ENCODE data around the gene MTA2.
"Not testable (repeated sequence)": the region's sequence is repeated elsewhere in the genome, so short reads cannot be mapped to it uniquely, and the experiment has no call there.

MTA2 gene

GRCh38 chr11:62565100-62565802 lies 36.4 kb downstream of the MTA2 start:
- DNase-seq: no peak

GRCh38 chr11:62561677-62562230 lies 39.9 kb downstream of the MTA2 start:
- DNase-seq: not testable (repeated sequence)

DNA sequence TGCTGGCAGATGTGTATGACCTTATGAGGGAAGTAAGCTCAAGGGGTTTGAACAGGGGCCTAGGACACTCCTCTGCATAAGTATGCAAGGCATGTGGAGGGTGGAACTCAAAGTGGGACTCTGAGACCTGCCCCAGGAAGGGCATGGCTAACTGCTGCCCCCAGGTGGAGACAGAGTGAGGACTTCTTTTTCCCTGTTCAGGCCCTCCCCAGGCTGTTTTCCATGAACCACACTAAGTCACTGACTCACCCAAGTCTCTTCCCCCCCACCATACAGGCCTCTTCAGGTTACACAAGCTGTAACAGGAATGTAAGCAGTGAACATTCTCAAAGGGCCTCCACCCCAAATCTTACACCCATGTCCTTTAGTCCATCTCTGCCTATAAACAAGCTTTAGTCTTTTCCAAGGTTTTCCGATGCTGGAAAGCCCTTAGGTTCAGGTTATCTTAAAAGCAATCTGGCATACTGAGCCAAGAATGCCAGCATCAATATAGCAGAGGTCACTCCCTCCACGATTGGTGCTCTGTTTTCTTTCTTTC lies 41.0 kb downstream of the MTA2 start:
- DNase-seq: peak; percentile 88

DNA sequence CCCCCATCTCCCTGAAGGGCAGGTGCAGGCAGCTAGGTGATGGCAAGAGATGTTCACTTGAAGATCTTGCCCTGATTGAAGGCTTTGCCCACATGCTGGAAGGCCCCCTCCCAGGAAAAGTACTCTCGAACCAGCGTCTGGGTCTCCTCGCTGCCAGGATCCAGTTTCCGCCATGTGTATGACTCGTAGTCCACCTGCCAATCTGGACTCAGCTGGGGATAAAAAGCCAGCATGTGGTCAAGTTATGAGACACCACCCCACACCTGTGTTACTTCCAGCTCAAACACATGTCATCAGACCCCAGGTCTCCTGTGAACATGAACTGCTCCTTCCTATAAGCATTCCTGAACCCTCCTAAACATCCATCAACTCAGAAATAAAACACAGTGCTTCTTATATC lies 42.0 kb downstream of the MTA2 start:
- not testable (repeated sequence) for DNase-seq

DNA sequence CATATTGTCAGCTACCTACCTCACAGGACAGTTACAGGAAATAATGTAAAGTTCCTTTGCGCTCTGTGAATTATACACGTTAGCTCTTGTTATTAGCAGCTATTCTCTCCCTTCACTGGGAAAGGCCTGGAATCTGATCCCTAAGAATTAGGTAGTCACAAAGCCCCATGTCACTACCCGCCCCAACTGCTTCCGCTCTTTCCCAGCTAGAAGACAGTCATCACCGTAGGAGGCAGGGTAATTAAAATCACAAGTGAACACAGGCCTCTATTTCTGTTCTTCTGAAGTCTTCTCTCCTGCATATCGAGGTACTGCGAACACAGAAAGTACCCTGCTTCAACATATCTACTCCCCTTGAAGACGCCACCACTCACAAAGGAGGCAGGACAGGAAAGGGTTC lies 42.5 kb downstream of the MTA2 start:
- no peak for DNase-seq

- DNase-seq: no peak
Measured at GRCh38 chr11:62558669-62559068, 43.0 kb downstream of the MTA2 start.

DNA sequence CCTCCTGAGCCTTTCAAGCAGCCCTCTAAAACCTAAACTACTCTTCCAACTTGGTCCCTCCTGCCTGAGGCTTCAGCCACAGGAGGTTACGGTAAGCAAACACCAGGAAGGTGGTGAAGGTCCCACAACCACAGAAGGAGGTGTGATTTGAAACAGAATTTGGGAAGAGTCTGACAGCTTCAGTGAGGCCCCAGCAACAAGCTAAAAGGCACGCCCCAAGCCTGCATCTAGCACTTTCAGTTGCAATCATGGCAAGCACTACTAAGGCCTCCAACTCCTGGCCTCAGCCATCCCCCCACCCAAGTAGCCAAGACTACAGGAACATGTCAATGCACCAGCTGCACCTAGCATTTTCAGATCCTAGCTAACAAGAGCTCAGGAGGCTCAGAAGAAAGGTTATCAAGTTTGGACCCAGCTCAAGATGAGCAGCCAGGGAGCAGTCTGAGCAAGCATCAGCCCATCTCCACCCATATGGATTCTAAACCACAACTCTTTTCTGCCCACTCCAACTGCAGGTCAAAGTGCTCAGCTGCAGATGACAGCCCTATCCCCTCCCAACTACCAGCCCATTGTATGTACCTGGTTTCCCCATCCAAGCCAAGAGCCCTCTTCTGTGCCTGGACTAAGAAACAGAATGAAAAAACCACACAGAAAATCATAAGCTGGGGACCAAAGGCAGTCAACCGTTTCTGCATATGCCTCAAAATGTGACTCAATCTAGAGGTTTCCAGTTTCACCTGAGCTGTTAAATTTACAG lies 44.6 kb downstream of the MTA2 start:
- DNase-seq: peak; percentile 78

DNA sequence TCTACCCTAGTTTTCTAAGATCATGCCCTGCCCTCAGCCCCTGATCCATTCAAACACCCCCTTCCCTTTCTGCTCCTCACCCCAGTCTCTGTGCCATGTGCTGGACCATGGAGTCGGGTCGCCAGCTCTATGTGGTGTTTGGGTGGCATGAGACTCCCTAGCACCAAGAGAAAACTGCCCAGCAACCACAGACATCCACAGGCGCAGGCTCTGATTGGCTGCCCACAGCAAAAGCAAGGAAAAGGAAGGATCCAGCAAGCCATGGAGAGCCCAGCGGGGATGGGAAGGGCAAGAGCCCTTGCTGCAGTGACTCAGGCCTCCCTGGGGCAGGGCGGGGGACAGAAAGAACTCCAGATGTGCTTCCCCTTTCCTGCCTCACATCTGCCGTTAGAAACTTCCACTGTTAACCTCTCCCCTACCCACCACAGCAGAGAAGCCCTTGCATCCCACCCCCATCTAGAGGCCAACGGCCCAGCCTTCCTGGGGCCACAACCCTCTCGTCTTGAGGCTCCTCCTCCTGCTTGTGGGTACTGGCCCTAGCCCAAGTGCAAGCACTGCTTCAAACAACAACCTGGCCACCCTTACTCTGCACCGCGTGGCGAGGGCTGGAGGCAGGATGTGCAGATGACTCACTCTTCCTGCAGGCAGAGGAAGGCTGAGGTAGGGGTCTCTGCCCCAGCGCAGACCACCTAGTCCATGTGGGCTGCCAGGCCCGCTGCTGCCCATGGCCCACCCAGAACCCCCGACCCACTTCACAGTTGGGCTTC lies 45.4 kb downstream of the MTA2 start:
- DNase-seq: peak; percentile 94

DNA sequence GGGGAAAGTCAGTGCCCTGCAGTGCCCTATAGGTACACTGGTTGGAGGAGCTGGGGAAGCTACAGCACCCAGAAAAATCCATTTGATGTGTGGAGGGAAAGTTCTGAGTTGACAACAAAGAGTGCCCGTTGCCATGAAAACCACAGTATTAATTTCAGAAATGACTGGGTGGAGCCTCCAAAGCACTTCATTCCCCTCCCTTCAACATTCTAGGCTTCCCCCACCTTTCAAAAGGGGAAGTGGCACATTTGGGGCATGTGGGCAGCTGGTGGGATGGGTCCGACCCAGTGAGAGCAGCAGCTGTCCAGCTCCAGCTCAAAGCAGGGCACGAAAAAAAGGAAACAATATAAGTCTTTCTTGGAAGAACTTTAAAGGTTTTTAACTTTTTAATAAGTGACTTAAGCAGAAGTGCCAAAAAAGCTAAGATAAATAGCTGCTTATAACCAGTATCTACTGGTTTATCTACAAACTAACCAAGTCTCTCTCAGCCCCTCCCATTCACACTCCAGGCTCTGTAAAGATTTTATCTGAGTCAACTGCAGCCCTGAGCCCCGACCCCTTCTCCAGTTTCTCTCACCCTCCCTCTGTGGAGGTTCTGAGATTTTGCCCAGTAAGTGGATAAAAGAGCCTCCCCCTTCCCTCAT lies 46.1 kb downstream of the MTA2 start:
- peak; percentile 95 for DNase-seq

GRCh38 chr11:62554387-62555167 lies 47.1 kb downstream of the MTA2 start:
- DNase-seq: no peak

DNA sequence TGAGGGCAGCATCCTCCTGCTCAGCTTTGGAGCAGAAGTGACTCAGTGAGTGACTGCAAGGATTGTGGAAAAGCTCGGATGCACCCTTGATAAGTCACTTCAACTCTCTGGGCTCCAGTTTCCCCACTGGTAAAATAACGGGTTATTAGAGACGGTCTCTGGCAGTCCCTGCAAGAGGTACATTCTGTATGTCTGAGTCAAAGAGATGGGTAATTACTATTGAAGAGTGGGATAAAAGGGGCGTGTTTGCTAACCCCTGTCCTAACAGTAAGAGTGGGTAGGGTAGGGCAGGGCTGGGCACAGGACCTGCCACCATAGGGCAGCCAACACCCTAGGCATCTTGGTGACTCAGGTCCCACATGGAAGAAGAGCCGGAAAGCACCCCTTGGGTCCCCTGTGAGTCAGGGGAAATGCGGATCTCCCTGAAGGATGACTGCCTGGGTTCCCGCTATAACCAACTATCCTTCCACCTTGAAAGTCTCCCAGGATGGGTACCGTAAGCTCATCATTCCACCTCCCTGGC lies 47.8 kb downstream of the MTA2 start:
- DNase-seq: no peak

DNA sequence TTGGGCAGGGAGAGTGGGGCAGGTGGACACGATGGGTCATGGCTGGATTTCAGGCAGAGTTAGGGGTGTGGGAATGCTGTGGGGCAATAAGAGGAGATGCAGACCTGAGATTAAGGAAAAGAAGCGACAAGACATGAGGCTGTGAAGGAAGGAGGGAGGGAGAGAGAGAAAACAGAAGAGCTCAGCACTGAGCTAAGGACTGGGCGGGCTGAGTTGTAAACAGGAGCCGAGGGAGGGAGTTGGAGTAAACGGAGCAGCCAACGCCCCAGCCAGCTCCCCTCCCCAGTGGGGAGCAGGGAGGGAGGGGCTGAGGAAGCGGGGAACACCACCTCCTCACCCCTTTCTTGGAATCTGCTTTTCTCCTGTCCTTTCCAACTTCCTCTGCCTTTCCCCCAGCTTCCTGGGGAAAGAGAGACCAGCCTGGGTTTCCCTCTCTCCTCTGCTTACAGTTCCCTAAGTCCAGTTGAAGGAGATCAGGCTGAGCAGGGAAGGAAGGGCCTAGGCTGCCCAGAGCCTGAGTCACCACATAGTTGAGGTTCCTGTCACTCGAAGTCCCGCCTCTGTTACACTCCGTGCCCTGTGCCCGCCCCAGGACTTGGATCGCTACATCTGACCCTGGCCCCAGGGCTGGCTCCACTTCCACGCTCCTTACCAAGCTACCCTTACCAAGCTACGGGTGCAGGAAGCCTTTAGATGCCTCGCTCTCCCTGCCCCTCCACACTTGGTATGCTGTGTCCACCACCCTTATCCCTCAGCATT lies 48.4 kb downstream of the MTA2 start:
- DNase-seq: peak; percentile 90

DNA sequence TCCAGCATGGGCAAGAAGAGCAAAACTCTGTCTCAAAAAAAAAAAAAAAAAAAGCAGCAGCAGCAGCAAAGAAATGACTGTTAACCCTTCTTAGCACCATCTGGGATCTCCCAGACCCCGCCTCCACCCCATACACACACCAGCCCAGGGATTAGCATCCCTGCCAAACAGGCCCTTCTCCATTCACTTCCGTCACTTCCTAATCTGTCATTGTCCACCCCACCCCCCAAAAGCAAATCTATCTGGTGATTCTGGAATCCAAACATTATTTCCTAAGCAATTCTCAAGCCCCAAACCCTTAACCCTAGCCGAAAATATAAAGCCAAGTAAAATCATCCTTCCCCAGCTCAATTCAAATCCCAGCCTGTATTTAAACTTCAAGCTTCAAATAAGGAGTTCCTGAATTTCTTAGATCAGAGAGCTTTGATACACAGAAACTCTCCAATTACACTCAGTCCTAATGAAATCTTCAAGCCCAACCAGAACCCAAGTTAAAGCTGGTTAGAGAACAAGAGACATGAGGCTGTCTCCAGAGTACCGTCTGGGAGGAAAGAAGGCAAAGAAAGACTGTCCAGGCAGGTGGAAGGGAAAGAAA lies 49.1 kb downstream of the MTA2 start:
- no peak for DNase-seq

DNA sequence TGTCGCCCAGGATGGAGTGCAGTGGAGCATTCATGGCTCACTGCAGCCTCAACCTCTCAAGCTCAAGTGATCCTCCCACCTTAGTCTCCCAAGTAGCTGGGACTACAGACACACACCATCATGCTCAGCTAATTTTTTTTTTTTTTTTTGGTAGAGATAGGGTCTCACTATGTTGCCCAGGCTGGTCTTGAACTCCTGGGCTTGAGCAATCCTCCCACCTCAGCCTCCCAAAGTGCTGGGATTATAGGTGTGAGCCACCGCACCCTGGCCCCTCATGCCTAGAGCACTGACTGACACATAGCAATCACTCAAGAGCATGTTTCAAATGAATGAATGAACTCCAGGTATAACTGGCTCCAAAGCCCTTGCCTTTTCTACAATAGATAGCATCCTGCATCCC lies 51.2 kb downstream of the MTA2 start:
- not testable (repeated sequence) for DNase-seq

DNA sequence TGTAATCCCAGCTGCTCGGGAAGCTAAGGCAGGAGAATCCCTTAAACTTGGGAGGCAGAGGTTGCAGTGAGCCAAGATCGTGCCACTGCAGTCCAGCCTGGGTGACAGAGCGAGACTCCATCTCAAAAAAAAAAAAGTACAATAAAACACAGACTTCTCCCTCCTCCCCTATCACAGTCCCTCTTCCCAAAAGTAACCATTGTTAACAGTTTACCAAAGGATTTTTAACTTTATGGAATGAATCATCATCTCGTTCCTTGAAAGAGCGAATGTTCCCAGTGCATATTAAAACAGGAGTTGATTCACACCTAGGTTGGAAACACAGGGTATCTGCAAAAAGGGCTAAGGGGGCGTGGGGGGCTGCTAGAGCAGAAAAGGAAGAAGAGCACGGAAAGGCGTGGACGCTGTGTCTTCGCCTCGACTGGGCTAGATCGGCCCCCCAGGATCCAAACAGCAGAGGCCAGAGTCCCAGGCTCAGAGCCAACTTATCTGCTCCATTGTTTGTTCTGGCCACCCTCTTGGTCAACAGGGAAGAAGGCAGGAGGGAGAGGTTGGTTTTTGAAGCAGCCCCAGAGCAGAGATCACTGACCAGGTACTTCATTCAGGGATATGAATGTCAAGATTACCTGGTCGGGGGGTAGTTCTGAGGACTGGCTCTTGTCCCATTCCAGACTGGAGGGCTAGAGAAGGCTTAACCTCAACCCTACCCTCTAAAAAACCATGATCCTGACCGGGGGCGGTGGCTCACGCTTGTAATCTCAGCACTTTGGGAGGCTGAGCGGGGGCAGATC lies 52.9 kb downstream of the MTA2 start:
- no peak for DNase-seq

DNA sequence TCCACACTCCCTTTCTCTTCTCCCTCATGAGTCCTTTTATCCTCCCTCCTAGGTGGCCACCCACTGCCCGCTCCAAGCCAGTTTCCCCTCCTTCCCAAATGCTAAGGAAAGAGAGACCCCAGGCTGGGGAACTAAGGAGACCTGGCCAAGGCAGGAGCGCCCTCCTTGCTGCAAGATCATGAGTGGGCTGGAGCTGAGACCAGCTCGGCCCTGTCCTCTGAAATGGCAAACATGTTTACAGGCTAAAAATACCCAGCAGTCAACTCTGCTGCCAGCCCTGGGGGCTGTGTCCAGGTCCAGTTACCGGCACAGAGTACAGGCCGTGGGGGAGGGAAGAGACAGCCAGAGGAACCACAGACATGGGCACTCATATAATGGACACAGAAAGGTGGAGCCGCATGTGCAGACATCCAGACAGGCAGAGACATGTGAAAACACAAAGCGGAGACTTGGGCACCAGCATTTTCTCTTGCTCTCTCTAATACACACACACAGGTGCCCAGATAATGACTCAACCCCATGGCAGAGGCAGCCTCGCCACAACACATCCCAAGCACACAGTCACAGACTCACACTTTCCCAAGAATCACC lies 53.9 kb downstream of the MTA2 start:
- DNase-seq: peak; percentile 76

GRCh38 chr11:62546929-62547625 lies 54.6 kb downstream of the MTA2 start:
- DNase-seq: no peak

GRCh38 chr11:62546244-62546928 lies 55.3 kb downstream of the MTA2 start, which contains the start of gene AHNAK:
AHNAK (minus strand) TSS chr11:62546806; CDS start chr11:62536098, 10,708 bp downstream.
- peak; percentile 82 for DNase-seq
